Upper lobe of left lung (tissue), 6 donors: ENCODE data around the gene RXRB. TPM values are rescaled to one million over a fixed set of nuclear protein-coding genes. Genes with fewer than 3 reads are reported as not detected.

Source experiments
- ATAC-seq, 2 donors: fragments of 200-7000 bp; cut with Tn5 transposase; one replicate each; pipeline ENCODE4 v1.9.1; 2022; ENCODE audit warnings: mild to moderate bottlenecking in 2 of 2, moderate library complexity in 2 of 2; ENCODE audit not compliant: low FRiP score in 2 of 2
- DNase-seq, 2 donors: peaks; one replicate each; pipeline ENCODE4 v3.0.0-alpha.2; 2019 to 2020
- H3K27ac ChIP-seq, 4 donors: fragments of 200-600 bp; sonication (generic); one replicate each; pipeline ENCODE4 v1.5.1; 2016 to 2019
- H3K27me3 ChIP-seq, 4 donors: fragments of 200-600 bp; sonication (generic); one replicate each; pipeline ENCODE4 v1.5.1; 2017 to 2019
- H3K36me3 ChIP-seq, 4 donors: fragments of 200-600 bp; sonication (generic); one replicate each; pipeline ENCODE4 v1.5.1; 2016 to 2019
- H3K4me1 ChIP-seq, 4 donors: fragments of 200-600 bp; sonication (generic); one replicate each; pipeline ENCODE4 v1.5.1; 2018 to 2019
- H3K4me3 ChIP-seq, 4 donors: fragments of 200-600 bp; sonication (generic); one replicate each; pipeline ENCODE4 v1.5.1; 2017 to 2019; ENCODE audit warnings: mild to moderate bottlenecking in 2 of 4, moderate library complexity in 1 of 4
- H3K9me3 ChIP-seq, 4 donors: fragments of 200-600 bp; sonication (generic); one replicate each; pipeline ENCODE4 v1.5.1; 2018 to 2019
- CTCF ChIP-seq, 6 experiments: fragments of 450-650 bp in 4 of 6; fragments of 200-600 bp in 2 of 6; sonication (generic) in 2 of 6; IDR thresholded peaks; one replicate each; pipeline ENCODE4 v1.5.1; 2016 to 2019; ENCODE audit warnings: antibody characterized with exemption in 6 of 6
- EP300 ChIP-seq, 4 donors: sonication (generic); formaldehyde crosslinking; IDR thresholded peaks; one replicate each; pipeline ENCODE4 v1.5.1; 2017; ENCODE audit warnings: antibody characterized with exemption in 4 of 4, control low read depth in 2 of 4
- POLR2A ChIP-seq, 4 donors: fragments of 450-650 bp; IDR thresholded peaks; one replicate each; pipeline ENCODE4 v1.5.1; 2016 to 2017; ENCODE audit warnings: antibody characterized with exemption in 4 of 4, mild to moderate bottlenecking in 2 of 4
- POLR2AphosphoS5 ChIP-seq, 2 donors: sonication (generic); formaldehyde crosslinking; IDR thresholded peaks; one replicate each; pipeline ENCODE4 v1.5.1; 2017; ENCODE audit warnings: antibody characterized with exemption in 2 of 2
- WGBS, 2 donors: methylation state at CpG; one replicate each; pipeline ENCODE4 v1.1.5; 2017 to 2018; 5-methylcytosine and 5-hydroxymethylcytosine counted together
- total RNA-seq, 6 donors: library from RNA; depleted of rRNA in 4 of 6; stranded (reverse); fragments of >200 nt in 4 of 6; gene quantifications; one replicate each; pipeline versions ENCODE4 v1.1.0 to v1.2.1, GENCODE V29; 2016 to 2021
- donor health status: DM: no; HTN: no; CAD: no; lungs with moderate emphysema.
- donor health status: DM: no; HTN: yes; CAD: no; lungs with severe emphysema.

RXRB gene
- total RNA-seq, 6 donors from 2014 or later, result 19.3 to 67.1 (median 48.4) TPM

GRCh38 chr6:33201935-33202334 is 1.5 kb upstream of the RXRB start:
- no peak for ATAC-seq

GRCh38 chr6:33201147-33201545 is 681 bp upstream of the RXRB start:
- Histone ChIP-seq H3K4me1 (peaks cover 49 to 70% (median 54%) of the 10 kb centered on the region in 4 donors), H3K4me3 (peak overlapping the region; percentile 69 to 93 (median 84)), H3K36me3 (peaks cover 18 to 38% (median 29%) of the 10 kb centered on the region in 4 donors), H3K27ac (peak overlapping the region; percentile 97 to 99 (median 98)), H3K9me3 (no peaks in the 10 kb centered on the region), H3K27me3 (no peaks in the 10 kb centered on the region)
- DNase-seq (peak in 1 of 2 donors; percentile 84), ATAC-seq (peak in 1 of 2 donors; percentile 1)
- TF ChIP-seq POLR2A (IDR thresholded peaks at IDR 0.05) (no peak), CTCF (IDR thresholded peaks at IDR 0.05) (peak in 2 of 6 experiments; percentile 23 to 32), EP300 (IDR thresholded peaks at IDR 0.05) (no peak), POLR2AphosphoS5 (IDR thresholded peaks at IDR 0.05) (no peak)
- 0 to 7% methylated on average over 7 to 14 of the region's 14 CpGs for WGBS, 2 donors

More at GRCh38 chr6:33201935-33202334, 1.5 kb upstream of the RXRB start:
- H3K9me3 ChIP-seq, result no peaks in the 10 kb centered on the region
- H3K36me3 ChIP-seq, result peaks cover 12 to 30% (median 21%) of the 10 kb centered on the region in 4 donors
- peak overlapping the region in 3 of 4 donors; percentile 69 to 93 (median 85) for H3K4me3 ChIP-seq
- H3K27ac ChIP-seq, result peak overlapping the region in 2 of 4 donors; percentile 97 to 99
- 82 to 91% methylated on average over 6 of the region's 6 CpGs for WGBS, 2 donors
- TF ChIP-seq EP300 (IDR thresholded peaks at IDR 0.05) (no peak), POLR2AphosphoS5 (IDR thresholded peaks at IDR 0.05) (no peak), CTCF (IDR thresholded peaks at IDR 0.05) (no peak), POLR2A (IDR thresholded peaks at IDR 0.05) (no peak)
- no peaks in the 10 kb centered on the region for H3K27me3 ChIP-seq
- no peak for DNase-seq
- peaks cover 51 to 74% (median 56%) of the 10 kb centered on the region in 4 donors for H3K4me1 ChIP-seq

DNA sequence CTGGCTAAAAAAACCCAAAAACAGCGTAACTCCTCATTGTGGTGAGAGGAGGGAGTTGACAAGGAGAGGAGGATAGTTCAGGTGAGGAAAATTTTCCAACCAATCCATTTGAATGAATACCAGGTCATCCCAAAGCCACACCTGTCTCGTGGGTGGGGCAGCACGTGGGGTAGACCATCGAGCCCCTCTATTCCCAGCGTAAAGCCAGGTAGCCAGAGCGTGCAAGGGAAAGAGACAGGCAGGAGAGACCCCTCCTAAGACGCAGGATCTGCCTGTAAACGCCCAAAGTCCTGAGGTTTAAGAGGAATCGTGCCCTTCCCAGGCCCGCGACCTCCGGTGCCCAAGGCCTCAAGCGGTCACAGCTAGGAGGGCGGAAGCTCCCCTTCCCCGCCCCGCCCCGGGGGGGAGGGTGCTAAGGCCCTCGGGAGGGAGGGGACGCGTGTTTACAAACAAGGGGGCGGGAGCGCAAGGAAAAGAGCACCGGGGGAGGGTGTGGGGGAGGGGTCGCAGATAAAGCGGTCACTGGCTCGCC is 712 bp downstream of the RXRB start:
- WGBS, 2 donors, result 4% methylated on average over 13 to 26 of the region's 26 CpGs
- Histone ChIP-seq H3K27me3 (no peaks in the 10 kb centered on the region), H3K4me3 (peak overlapping the region; percentile 69 to 93 (median 84)), H3K27ac (peak overlapping the region; percentile 97 to 99 (median 98)), H3K9me3 (no peaks in the 10 kb centered on the region), H3K4me1 (peaks cover 42 to 60% (median 46%) of the 10 kb centered on the region in 4 donors), H3K36me3 (peaks cover 25 to 52% (median 42%) of the 10 kb centered on the region in 4 donors)
- ATAC-seq, result peak; percentile 8 to 65
- DNase-seq, result peak; percentile 81 to 93
- TF ChIP-seq EP300 (IDR thresholded peaks at IDR 0.05), result no peak
- no peak for TF ChIP-seq POLR2A (IDR thresholded peaks at IDR 0.05)
- TF ChIP-seq POLR2AphosphoS5 (IDR thresholded peaks at IDR 0.05), result no peak
- no peak for TF ChIP-seq CTCF (IDR thresholded peaks at IDR 0.05)

- WGBS, 2 donors, result 34 to 55% methylated on average over 2 to 3 of the region's 3 CpGs
- Histone ChIP-seq H3K27me3 (no peaks in the 10 kb centered on the region), H3K4me3 (peak overlapping the region in 3 of 4 donors; percentile 69 to 93 (median 85)), H3K36me3 (peaks cover 25 to 60% (median 50%) of the 10 kb centered on the region in 4 donors), H3K27ac (peak overlapping the region; percentile 15 to 99 (median 97)), H3K4me1 (peaks cover 36 to 52% (median 41%) of the 10 kb centered on the region in 4 donors), H3K9me3 (no peaks in the 10 kb centered on the region)
- no peak for TF ChIP-seq CTCF (IDR thresholded peaks at IDR 0.05)
- TF ChIP-seq POLR2AphosphoS5 (IDR thresholded peaks at IDR 0.05), result no peak
- TF ChIP-seq EP300 (IDR thresholded peaks at IDR 0.05), result no peak
- TF ChIP-seq POLR2A (IDR thresholded peaks at IDR 0.05), result no peak
- ATAC-seq, result no peak
- DNase-seq, result no peak
Measured at GRCh38 chr6:33198853-33199436, 1.5 kb downstream of the RXRB start.
